H9 (cell line): ENCODE measurements around the gene OR4E1. TPM values are rescaled to one million over a fixed set of nuclear protein-coding genes. Genes with fewer than 3 reads are reported as not detected.
A peak's percentile ranks its signal among the peaks of the same experiment; 100 is the strongest.

Experiments used
- DNase-seq: peaks from one replicate; pipeline ENCODE4 v3.0.0-alpha.2; 2017
- H2AFZ ChIP-seq: one replicate; pipeline ENCODE4 v1.6.1; 2013; ENCODE audit warnings: mild to moderate bottlenecking, low read length, control low read depth, moderate library complexity
- H2AK5ac ChIP-seq: 2 replicates; pipeline ENCODE4 v1.6.1; 2013; ENCODE audit warnings: low read length, control low read depth, mixed read lengths; ENCODE audit not compliant: insufficient read length
- H2BK120ac ChIP-seq: one replicate; pipeline ENCODE4 v1.6.1; 2013; ENCODE audit warnings: low read depth, mild to moderate bottlenecking, low read length, control low read depth, inconsistent platforms; ENCODE audit not compliant: poor library complexity, severe bottlenecking
- H2BK12ac ChIP-seq: 2 replicates; pipeline ENCODE4 v1.6.1; 2013; ENCODE audit warnings: low read length, control low read depth, mixed read lengths, low read depth; ENCODE audit not compliant: insufficient read length
- H2BK15ac ChIP-seq: 2 replicates; pipeline ENCODE4 v1.6.1; 2013; ENCODE audit warnings: low read depth, low read length, control low read depth
- H2BK20ac ChIP-seq: one replicate; pipeline ENCODE4 v1.6.1; 2013; ENCODE audit warnings: low read depth, mild to moderate bottlenecking, low read length, control low read depth, inconsistent platforms; ENCODE audit not compliant: poor library complexity, severe bottlenecking
- H2BK5ac ChIP-seq: 2 replicates; pipeline ENCODE4 v1.6.1; 2013; ENCODE audit warnings: low read length, control low read depth, mixed read lengths; ENCODE audit not compliant: insufficient read length
- H3K14ac ChIP-seq: 2 replicates; pipeline ENCODE4 v1.6.1; 2013; ENCODE audit warnings: low read length, control low read depth; ENCODE audit not compliant: insufficient read depth
- H3K18ac ChIP-seq: 2 replicates; pipeline ENCODE4 v1.6.1; 2013; ENCODE audit warnings: low read depth, mild to moderate bottlenecking, mixed read lengths, low read length, control low read depth; ENCODE audit not compliant: insufficient read length
- H3K23ac ChIP-seq: 2 replicates; pipeline ENCODE4 v1.6.1; 2013; ENCODE audit warnings: low read length, control low read depth, mixed read lengths, low read depth; ENCODE audit not compliant: insufficient read length
- H3K23me2 ChIP-seq: 2 replicates; pipeline ENCODE4 v1.6.1; 2013; ENCODE audit warnings: low read depth, mild to moderate bottlenecking, mixed read lengths, low read length, control low read depth; ENCODE audit not compliant: insufficient read length, poor library complexity, severe bottlenecking
- H3K27ac ChIP-seq: 2 replicates; pipeline ENCODE4 v1.5.1; 2013; ENCODE audit warnings: low read length, control low read depth, mixed read lengths, low read depth; ENCODE audit not compliant: insufficient read length
- H3K27me3 ChIP-seq: 2 replicates; pipeline ENCODE4 v1.6.1; 2013; ENCODE audit warnings: low read length, control low read depth, inconsistent platforms; ENCODE audit not compliant: insufficient read depth
- H3K4ac ChIP-seq: 2 replicates; pipeline ENCODE4 v1.6.1; 2013; ENCODE audit warnings: low read depth, mild to moderate bottlenecking, control low read depth, inconsistent platforms, low read length, moderate library complexity
- H3K4me1 ChIP-seq: 2 replicates; pipeline ENCODE4 v1.6.1; 2013; ENCODE audit warnings: low read length, control low read depth, inconsistent platforms; ENCODE audit not compliant: insufficient read depth
- H3K4me2 ChIP-seq: 2 replicates; pipeline ENCODE4 v1.6.1; 2013; ENCODE audit warnings: low read length, control low read depth, mixed read lengths; ENCODE audit not compliant: insufficient read length, insufficient read depth
- H3K56ac ChIP-seq: 2 replicates; pipeline ENCODE4 v1.6.1; 2013; ENCODE audit warnings: low read depth, mild to moderate bottlenecking, mixed read lengths, low read length, control low read depth; ENCODE audit not compliant: insufficient read length
- H3K79me1 ChIP-seq: 2 replicates; pipeline ENCODE4 v1.6.1; 2013; ENCODE audit warnings: low read depth, mild to moderate bottlenecking, moderate library complexity, low read length, control low read depth, inconsistent platforms; ENCODE audit not compliant: insufficient read depth, poor library complexity, severe bottlenecking
- H3K79me2 ChIP-seq: 2 replicates; pipeline ENCODE4 v1.6.1; 2013; ENCODE audit warnings: low read length, control low read depth, inconsistent platforms; ENCODE audit not compliant: insufficient read depth
- H3K9ac ChIP-seq: 2 replicates; pipeline ENCODE4 v1.6.1; 2013; ENCODE audit warnings: low read length, control low read depth, mixed read lengths; ENCODE audit not compliant: insufficient read length; ENCODE audit errors: extremely low read depth
- H3K9me3 ChIP-seq: one replicate; pipeline ENCODE4 v1.6.1; 2013; ENCODE audit warnings: low read depth, low read length, inconsistent platforms; ENCODE audit not compliant: control insufficient read depth
- H3T11ph ChIP-seq: one replicate; pipeline ENCODE4 v1.6.1; 2013; ENCODE audit warnings: mild to moderate bottlenecking, low read length, control low read depth, inconsistent platforms
- H4K20me1 ChIP-seq: one replicate; pipeline ENCODE4 v1.6.1; 2013; ENCODE audit not compliant: control insufficient read depth, insufficient read length, insufficient read depth
- H4K5ac ChIP-seq: 2 replicates; pipeline ENCODE4 v1.6.1; 2013; ENCODE audit warnings: low read depth, mild to moderate bottlenecking, mixed read lengths, low read length, control low read depth; ENCODE audit not compliant: insufficient read length
- H4K8ac ChIP-seq: replicated peaks from 2 replicates; pipeline ENCODE4 v1.6.1; 2013; ENCODE audit warnings: low read length, control low read depth, mixed read lengths, low read depth; ENCODE audit not compliant: insufficient read length
- H4K91ac ChIP-seq: 2 replicates; pipeline ENCODE4 v1.6.1; 2013; ENCODE audit warnings: low read depth, mild to moderate bottlenecking, moderate library complexity, mixed read lengths, low read length, control low read depth; ENCODE audit not compliant: insufficient read length
- H3K27ac Mint-ChIP-seq, 3 experiments: 2 replicates in 2 of 3; 3 replicates in 1 of 3; pipeline ENCODE4 v1.8.0; 2020 to 2021; ENCODE audit warnings: mixed read lengths in 3 of 3, mild to moderate bottlenecking in 1 of 3, moderate library complexity in 1 of 3
- H3K27me3 Mint-ChIP-seq: 2 replicates; pipeline ENCODE4 v1.8.0; 2021; ENCODE audit warnings: low read depth, mild to moderate bottlenecking, moderate library complexity, mixed read lengths
- H3K36me3 Mint-ChIP-seq, 3 experiments: 2 replicates in 2 of 3; 3 replicates in 1 of 3; pipeline ENCODE4 v1.8.0; 2020 to 2021; ENCODE audit warnings: low read depth in 3 of 3, mixed read lengths in 3 of 3; ENCODE audit not compliant: insufficient read depth in 1 of 3
- H3K4me1 Mint-ChIP-seq, 2 experiments: 2 replicates each; pipeline ENCODE4 v1.8.0; 2020; ENCODE audit warnings: mixed read lengths in 2 of 2
- H3K4me3 Mint-ChIP-seq, 2 experiments: 2 replicates in 1 of 2; 3 replicates in 1 of 2; pipeline ENCODE4 v1.8.0; 2020 to 2021; ENCODE audit warnings: mild to moderate bottlenecking in 2 of 2, mixed read lengths in 2 of 2, moderate library complexity in 1 of 2
- H3K9me3 Mint-ChIP-seq, 2 experiments: 2 replicates in 1 of 2; 3 replicates in 1 of 2; pipeline ENCODE4 v1.8.0; 2020; ENCODE audit warnings: mild to moderate bottlenecking in 2 of 2, mixed read lengths in 2 of 2, moderate library complexity in 1 of 2
- CTCF ChIP-seq: fragments of 200-600 bp; sonication (generic); conservative IDR thresholded peaks from 3 replicates; pipeline ENCODE4 v1.8.0; 2021; ENCODE audit warnings: antibody characterized with exemption, mild to moderate bottlenecking
- WGBS: extraction: QIAGEN DNeasy Blood & Tissue Kit; methylation state at CpG from one replicate; pipeline ENCODE4 v1.1.7; 2013; ENCODE audit warnings: missing lambda C conversion rate, low lambda C conversion rate, mixed read lengths; ENCODE audit not compliant: insufficient read length; ENCODE audit errors: extremely low coverage; 5-methylcytosine and 5-hydroxymethylcytosine counted together
- total RNA-seq: library from RNA; stranded (reverse); gene quantifications from 2 replicates; pipeline ENCODE4 v1.2.1, GENCODE V29; 2021

OR4E1 gene
- total RNA-seq, 1 experiment from 2014 or later, result not detected

- Histone ChIP-seq H4K5ac (no peak overlapping the region), H4K91ac (no peak overlapping the region), H2AFZ (peak overlapping the region; percentile 49), H3K79me1 (no peaks in the 10 kb centered on the region), H3K4me1 (peaks cover 4% of the 10 kb centered on the region; the same call in 1 of the 2 replicates), H2AK5ac (no peak overlapping the region), H3K18ac (no peak overlapping the region), H3K9ac (no peak overlapping the region), H3K4ac (no peak overlapping the region), H4K8ac (no peak overlapping the region), H2BK20ac (no peak overlapping the region), H2BK5ac (no peak overlapping the region), H3K27ac (no peak overlapping the region), H3K79me2 (no peaks in the 10 kb centered on the region), H3K14ac (no peak overlapping the region), H3K4me2 (no peak overlapping the region), H3K9me3 (no peaks in the 10 kb centered on the region), H2BK15ac (no peak overlapping the region), H3K23ac (no peak overlapping the region), H2BK120ac (no peak overlapping the region), H3K56ac (no peak overlapping the region), H3T11ph (no peak overlapping the region), H3K27me3 (no peaks in the 10 kb centered on the region), H2BK12ac (no peak overlapping the region), H3K23me2 (no peaks in the 10 kb centered on the region), H4K20me1 (no peaks in the 10 kb centered on the region)
- no peaks in the 10 kb centered on the region; a peak in 1 of 5 replicates for H3K9me3 Mint-ChIP-seq
- peak overlapping the region in 2 of 3 experiments; percentile 35 to 94; a peak in 4 of 7 replicates for H3K27ac Mint-ChIP-seq
- H3K36me3 Mint-ChIP-seq, result no peaks in the 10 kb centered on the region
- no CpG with 5 or more reads among the region's 1 CpG for WGBS
- DNase-seq, result no peak
- peaks cover 5 to 8% of the 10 kb centered on the region in 2 experiments for H3K4me1 Mint-ChIP-seq
- H3K4me3 Mint-ChIP-seq, result no peak overlapping the region
- H3K27me3 Mint-ChIP-seq, result peaks cover under 1% of the 10 kb centered on the region; the same call in 1 of the 2 replicates
- TF ChIP-seq CTCF, result no peak
Measured at GRCh38 chr14:21652209-21652808, 21.3 kb downstream of the OR4E1 start.
